HG03354 (cell line): Measurements from ENCODE around the gene EPAS1.

Experiments used
- ATAC-seq: cut with Tn5 transposase; IDR thresholded peaks from one replicate; pipeline ENCODE4 v1.9.1; 2021; ENCODE audit warnings: mild to moderate bottlenecking; ENCODE audit not compliant: unreplicated experiment, poor library complexity, severe bottlenecking

The EPAS1 gene

GRCh38 chr2:46356991-46357390, 59.8 kb downstream of the EPAS1 start:
- ATAC-seq = no peak

- ATAC-seq = no peak
Observed at GRCh38 chr2:46358713-46359112, 61.5 kb downstream of the EPAS1 start.

GRCh38 chr2:46360303-46360702, 63.1 kb downstream of the EPAS1 start:
- ATAC-seq = no peak

DNA sequence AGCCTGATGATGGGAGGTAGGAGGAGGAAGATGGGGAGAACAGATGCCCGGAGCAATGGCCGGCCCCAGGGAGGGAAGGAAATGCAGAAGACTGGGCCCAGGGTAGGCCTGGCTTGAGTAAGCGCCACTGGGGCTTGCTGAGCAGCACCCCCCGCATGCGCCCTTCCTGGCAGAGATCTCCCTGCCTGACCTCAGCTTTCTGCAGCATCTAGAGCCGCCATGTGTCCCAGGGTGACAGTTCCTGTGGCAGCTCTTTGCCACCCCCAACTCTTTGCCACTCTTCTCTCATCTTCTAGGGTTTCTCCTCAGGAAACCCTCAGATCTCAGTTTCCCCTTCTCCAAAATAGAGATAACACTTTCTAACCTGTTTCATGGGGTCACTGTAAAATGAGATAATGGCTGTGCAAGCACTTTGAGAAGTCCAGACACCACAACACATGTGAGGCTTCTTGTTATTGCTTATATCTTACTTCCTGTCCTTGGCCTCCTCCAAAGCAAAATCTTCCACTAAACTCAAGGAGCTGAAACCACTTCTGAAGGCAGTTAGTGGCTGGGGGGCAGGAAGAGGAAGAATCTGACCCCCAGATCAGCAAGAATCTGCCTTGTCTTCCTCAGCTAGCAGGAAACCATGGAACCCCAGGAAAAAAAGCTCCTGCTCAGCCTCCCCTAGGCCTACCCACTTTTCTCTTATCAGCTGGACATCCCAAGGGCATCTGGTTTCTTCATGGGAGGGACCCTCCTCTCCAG, 64.9 kb downstream of the EPAS1 start:
- ATAC-seq = no peak

GRCh38 chr2:46362667-46363012, 65.4 kb downstream of the EPAS1 start:
- no peak for ATAC-seq

DNA sequence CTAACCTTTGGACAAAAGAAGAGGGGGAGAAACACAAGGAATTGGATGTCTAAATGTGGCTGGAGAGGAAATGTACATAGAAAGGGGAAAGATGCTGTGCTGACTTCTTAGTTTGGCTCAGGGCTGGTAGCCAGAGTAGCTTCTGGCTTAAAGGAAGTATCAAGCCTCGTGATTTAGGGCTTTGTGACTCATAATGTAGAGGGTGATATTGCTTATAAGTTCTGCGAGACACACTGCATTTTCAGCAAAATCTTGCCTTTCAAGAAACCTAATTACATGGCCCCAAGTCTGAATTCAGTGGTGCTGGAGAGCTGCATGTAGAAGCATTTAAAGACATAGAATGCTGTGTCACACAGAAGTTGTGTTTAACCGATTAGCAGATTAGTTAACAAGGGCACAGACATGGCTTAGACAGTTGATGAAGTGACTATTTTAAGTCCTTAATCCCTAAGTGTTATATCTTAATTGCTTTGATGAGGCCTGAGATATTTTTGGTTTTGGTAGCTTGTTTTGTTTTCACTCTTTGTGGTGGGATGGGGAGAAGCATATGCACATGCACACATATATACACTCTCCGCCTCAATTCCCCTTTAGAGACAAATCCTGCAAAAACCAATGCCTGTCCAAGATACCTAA, 66.4 kb downstream of the EPAS1 start:
- ATAC-seq = no peak

- ATAC-seq = no peak
Observed at GRCh38 chr2:46364797-46365457, 67.7 kb downstream of the EPAS1 start.

- ATAC-seq = no peak
Observed at GRCh38 chr2:46365913-46366667, 68.9 kb downstream of the EPAS1 start.

DNA sequence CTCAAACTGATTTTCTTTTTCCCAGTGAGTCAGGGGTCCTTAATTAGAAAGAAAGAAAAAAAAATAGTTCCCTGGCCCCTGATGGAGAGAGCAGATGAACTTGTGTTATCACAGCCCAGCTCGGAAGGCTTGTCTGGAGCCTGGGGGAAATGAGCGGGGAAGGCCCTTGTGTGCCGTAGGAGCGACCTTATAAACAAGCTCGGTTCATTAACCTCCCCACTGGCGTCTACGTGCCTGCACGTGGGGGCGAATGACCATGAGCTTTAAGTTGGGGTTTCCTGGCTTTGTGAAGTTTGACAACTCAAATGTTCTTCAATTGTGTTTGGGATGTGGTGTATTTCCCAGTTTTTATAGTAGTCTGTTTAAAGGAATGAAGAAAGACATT, 69.5 kb downstream of the EPAS1 start:
- ATAC-seq = no peak

DNA sequence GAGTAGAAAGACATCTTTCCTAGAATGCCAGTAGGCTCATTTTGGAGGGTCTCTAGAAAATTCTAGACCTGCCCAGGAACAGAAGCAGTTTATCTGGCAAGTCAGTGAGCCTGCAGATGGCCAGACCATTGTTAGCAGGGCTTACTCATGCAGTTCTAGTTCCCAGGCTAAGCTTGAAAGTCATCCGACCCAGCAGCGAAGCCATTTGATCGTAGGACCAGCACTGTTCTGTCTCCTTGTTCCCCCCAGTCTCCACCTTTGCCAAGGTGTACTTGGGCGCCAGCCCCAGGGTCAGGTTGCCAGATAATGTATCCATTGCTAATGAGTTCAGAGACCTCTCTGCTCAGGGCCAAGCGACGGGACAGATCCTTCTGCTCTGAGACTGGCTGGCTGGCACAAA, 70.1 kb downstream of the EPAS1 start:
- ATAC-seq = no peak

- ATAC-seq = no peak
Observed at GRCh38 chr2:46368401-46368800, 71.2 kb downstream of the EPAS1 start.

DNA sequence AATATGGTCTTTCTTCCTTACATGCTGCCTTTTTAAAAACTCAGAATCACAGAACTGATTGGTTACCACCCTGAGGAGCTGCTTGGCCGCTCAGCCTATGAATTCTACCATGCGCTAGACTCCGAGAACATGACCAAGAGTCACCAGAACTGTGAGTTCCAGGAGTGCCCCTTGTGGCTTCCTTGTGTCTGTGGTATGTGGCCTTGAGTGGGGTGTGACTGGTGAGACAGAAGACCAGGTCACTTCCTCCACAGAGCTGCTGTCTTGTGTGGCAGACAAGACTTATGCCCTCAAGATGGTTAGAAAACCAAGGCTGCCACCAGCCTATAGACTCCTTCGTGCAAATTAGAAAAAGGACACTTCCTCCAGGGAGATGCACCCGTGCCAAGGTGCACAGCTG, 72.6 kb downstream of the EPAS1 start:
- no peak for ATAC-seq

DNA sequence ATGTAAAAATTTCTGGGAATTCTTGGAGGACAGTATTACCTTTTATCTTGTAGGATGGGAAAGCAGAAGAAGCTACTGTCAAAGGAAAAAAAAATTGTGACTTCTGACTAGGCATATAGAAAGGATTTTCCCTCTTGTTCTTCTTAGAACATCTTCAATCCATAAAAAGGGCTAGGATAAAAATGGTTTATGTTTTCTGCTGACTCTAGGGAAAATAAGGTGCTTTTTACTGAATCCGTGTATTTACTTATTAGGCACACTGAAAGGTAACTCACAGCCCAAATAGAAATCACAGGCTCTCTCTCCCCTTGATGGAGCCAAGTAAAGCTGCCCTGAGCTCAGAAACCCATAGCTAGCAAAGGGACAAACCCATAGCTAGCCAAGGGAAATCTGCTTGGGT, 74.6 kb downstream of the EPAS1 start:
- no peak for ATAC-seq

GRCh38 chr2:46372475-46372874, 75.3 kb downstream of the EPAS1 start:
- no peak for ATAC-seq

- ATAC-seq = no peak
Observed at GRCh38 chr2:46373238-46373637, 76.0 kb downstream of the EPAS1 start.

GRCh38 chr2:46375566-46376125, 78.4 kb downstream of the EPAS1 start:
- ATAC-seq = no peak

DNA sequence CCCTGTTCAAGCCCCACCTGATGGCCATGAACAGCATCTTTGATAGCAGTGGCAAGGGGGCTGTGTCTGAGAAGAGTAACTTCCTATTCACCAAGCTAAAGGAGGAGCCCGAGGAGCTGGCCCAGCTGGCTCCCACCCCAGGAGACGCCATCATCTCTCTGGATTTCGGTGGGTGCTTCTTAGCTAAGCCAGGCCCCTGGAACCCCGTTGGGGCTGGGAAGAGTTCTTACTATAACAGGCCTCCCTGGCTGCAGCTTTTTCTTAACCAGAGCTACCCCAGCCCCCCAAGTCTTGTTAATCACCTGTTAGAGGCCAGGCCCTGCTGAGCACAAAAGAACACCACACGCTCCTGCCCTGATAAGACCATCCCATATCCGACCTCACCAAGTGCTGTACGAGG, 79.4 kb downstream of the EPAS1 start:
- ATAC-seq = no peak

- no peak for ATAC-seq
Observed at GRCh38 chr2:46377101-46377581, 79.9 kb downstream of the EPAS1 start.

DNA sequence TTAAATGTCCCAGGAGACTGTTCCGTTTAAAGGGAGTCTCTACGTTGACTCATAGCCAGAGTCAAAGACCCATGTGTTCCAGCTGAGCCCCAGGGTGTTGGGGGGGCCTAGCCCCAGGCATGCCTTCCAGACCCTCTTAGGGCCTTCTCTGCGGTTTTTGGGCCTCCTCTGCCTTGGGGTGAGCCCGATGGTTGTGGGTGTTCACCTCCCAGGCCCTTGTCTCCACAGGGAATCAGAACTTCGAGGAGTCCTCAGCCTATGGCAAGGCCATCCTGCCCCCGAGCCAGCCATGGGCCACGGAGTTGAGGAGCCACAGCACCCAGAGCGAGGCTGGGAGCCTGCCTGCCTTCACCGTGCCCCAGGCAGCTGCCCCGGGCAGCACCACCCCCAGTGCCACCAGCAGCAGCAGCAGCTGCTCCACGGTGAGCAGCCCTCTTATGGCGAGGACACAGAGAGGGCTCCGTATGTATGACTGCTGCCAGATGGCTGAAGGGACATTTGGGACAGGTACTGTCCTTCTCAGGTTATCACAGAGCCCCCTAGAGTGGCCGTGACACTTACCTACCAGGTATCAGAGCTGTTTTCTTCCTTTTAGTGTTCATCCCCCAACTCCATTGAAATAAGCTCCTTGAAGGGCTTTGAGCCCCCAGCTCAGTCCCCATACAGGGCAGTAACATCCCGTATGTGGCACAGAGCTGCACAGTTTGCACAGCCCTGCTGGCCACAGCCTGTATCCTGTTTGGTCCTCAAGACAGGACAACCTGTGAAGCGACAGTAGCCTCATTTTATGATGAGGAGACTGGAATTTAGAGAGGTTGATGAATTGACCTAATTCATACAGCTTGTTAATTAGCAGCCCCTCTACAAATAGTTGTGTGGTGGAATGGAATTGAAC, 80.7 kb downstream of the EPAS1 start:
- ATAC-seq = no peak
